ENCODE data around the gene ELF1.

DNA sequence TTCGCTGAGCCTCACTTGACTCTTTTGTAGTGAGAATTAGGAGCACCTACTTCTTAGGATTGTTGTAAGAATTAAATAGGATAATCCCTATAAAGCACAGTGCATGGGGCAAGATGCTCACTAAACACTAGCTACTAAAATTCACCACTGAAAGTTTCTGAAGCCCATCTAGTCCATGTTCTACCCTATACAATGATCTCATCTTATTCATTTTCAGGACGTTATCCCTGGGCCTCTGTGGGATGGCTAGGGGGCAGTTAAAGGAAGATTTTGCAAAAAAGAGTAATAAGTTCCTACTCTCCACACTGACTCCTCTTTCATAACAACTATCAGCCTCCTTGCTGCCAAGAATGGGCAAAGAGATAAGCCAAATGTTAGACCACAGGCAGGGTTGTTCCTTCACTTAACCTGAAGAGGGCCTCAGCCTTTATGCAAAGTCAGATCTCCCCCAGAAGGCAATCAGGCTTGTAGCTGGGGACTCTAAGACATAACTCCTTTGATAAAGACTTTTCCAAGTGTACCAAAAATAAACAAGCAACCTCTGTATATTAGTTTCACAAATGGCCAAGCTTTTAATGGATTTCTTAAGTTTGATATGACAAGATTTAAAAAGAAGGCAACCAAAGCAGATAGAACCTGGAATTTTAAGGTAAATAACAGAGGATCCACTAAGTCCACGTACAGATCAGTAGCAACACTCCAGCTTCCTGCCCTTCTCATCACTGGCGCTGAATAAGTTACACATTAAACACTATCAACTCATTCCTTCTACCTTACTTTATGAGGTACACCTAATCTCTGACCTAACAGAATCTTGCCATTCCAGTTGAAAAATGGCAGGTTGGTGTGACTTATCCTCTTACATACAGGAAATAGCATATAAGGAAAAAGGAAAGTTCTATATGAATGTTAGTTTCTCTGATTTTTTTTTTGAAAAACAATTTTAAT, 44.4 kb downstream of the ELF1 start:
- TF ChIP-seq POLR2AphosphoS5 (IDR thresholded peaks at IDR 0.05; ENCODE audit: low read depth, low read length) (no peak), FOXP2 (optimal IDR thresholded peaks at IDR 0.05; ENCODE audit: borderline replicate concordance, extremely low read depth, extremely low read length, insufficient read depth) (no peak), TAF1 (IDR thresholded peaks at IDR 0.05; ENCODE audit: borderline replicate concordance, insufficient read depth, low read length) (no peak)
